Heart left ventricle (tissue), 16 donors: Measurements from ENCODE around the gene XRN2. TPM values are rescaled to one million over a fixed set of nuclear protein-coding genes. Genes with fewer than 3 reads are reported as not detected.
"Not testable (repeated sequence)": the region's sequence is repeated elsewhere in the genome, so short reads cannot be mapped to it uniquely, and the experiment has no call there.

Source experiments
- ATAC-seq, 4 donors: fragments of 200-7000 bp; cut with Tn5 transposase; one replicate each; pipeline ENCODE4 v1.9.1; 2020 to 2022; ENCODE audit warnings: moderate library complexity in 4 of 4, mild to moderate bottlenecking in 3 of 4, moderate number of reproducible peaks in 1 of 4
- DNase-seq, 5 donors: peaks; one replicate each; pipeline ENCODE4 v3.0.0-alpha.2; 2020
- H3K27ac ChIP-seq, 12 donors: fragments of 200-600 bp; sonication (generic) in 4 of 12; one replicate each; pipeline versions ENCODE4 v1.5.0 to v1.8.0; 2016 to 2022; ENCODE audit warnings: mild to moderate bottlenecking in 2 of 12
- H3K27me3 ChIP-seq, 9 donors: fragments of 200-600 bp; sonication (generic) in 2 of 9; one replicate each; pipeline versions ENCODE4 v1.5.1 to v1.8.0; 2016 to 2022; ENCODE audit warnings: mild to moderate bottlenecking in 3 of 9
- H3K36me3 ChIP-seq, 9 donors: fragments of 200-600 bp; sonication (generic) in 2 of 9; one replicate each; pipeline versions ENCODE4 v1.5.0 to v1.8.0; 2018 to 2022; ENCODE audit warnings: mild to moderate bottlenecking in 2 of 9
- H3K4me1 ChIP-seq, 12 donors: fragments of 200-600 bp; sonication (generic) in 4 of 12; one replicate each; pipeline versions ENCODE4 v1.5.0 to v1.8.0; 2016 to 2022; ENCODE audit warnings: mild to moderate bottlenecking in 3 of 12
- H3K4me3 ChIP-seq, 12 donors: fragments of 200-600 bp; sonication (generic) in 4 of 12; one replicate each; pipeline versions ENCODE4 v1.5.0 to v1.8.0; 2017 to 2022; ENCODE audit warnings: mild to moderate bottlenecking in 9 of 12, moderate library complexity in 4 of 12
- H3K9me3 ChIP-seq, 12 donors: fragments of 200-600 bp; sonication (generic) in 4 of 12; one replicate each; pipeline versions ENCODE4 v1.5.0 to v1.8.0; 2016 to 2022; ENCODE audit warnings: mild to moderate bottlenecking in 1 of 12
- CTCF ChIP-seq, 12 donors: fragments of 200-600 bp; sonication (generic) in 4 of 12; IDR thresholded peaks; one replicate each; pipeline versions ENCODE4 v1.5.0 to v1.8.0; 2018 to 2022; ENCODE audit warnings: antibody characterized with exemption in 12 of 12, mild to moderate bottlenecking in 5 of 12
- POLR2A ChIP-seq, 2 donors: fragments of 450-650 bp; IDR thresholded peaks; one replicate each; pipeline ENCODE4 v1.6.1; 2017; ENCODE audit warnings: antibody characterized with exemption in 2 of 2, mild to moderate bottlenecking in 2 of 2, moderate library complexity in 2 of 2
- WGBS, 4 donors: extraction: QIAGEN DNeasy Blood & Tissue Kit in 2 of 4; methylation state at CpG; one replicate each; pipeline versions ENCODE4 v1.1.5 to v1.1.7; 2013 to 2018; 5-methylcytosine and 5-hydroxymethylcytosine counted together
- intact Hi-C, 10 donors: fragments of 100-400 bp; cut with DNase I; formaldehyde crosslinking; loops; one replicate each; pipeline versions ENCODE4 v1.11.1 to v1.14.2; 2022
- polyA plus RNA-seq, 2 donors: library from polyadenylated mRNA; stranded (reverse); fragments of 200-250 nt; gene quantifications; one replicate each; pipeline ENCODE4 v1.2.3, GENCODE V29; 2013
- total RNA-seq, 9 donors: library from RNA; depleted of rRNA in 2 of 9; stranded (reverse); fragments of >200 nt in 2 of 9; fragmentation: NEBNext Ultra II Directional in 3 of 9; extraction: Animal tissue kit (Norgen Biotek cat#: 25700) in 3 of 9; gene quantifications; one replicate each; pipeline versions ENCODE4 v1.1.0 to v1.2.4, GENCODE V29; 2016 to 2023
- donor health status: ischemic (EF 13 %, LVEDD 7.1; RV severe dilation, severe dysfunction).
- donor health status: healthy with polysubstance abuse.
- donor health status: DM: no; HTN: yes; CAD: no.
- donor health status: DM: no; HTN: no; CAD: no.
- donor health status: ischemic (EF 25% LVEDD 6.9; RV normal size, moderate dysfunction).
- donor health status: ischemic (EF 25% LVEDD 5.7; RV mildly dilated, moderate dysfunction).
- donor health status: healthy.
- donor health status: DM: yes; HTN: yes; CAD: no.
- donor health status: ischemic (EF 35%, LVEDD 5.7; RV mildly dilated, moderate dysfunction).
- donor health status: nonischemic (EF 11% LVEDD 7.7; RV severe dilation, severe dysfunction).
- donor health status: DM: yes; HTN: yes; CAD: no.
- donor health status: PGD.
- donor health status: ischemic (EF 29% LVEDD 5.4; RV normal size, mild dysfunction).
- donor health status: nonischemic (EF 23%, LVEDD 6.1; RV moderate dilation, normal function).

XRN2 gene
- total and polyA plus RNA-seq, 11 donors = 6.2 to 48.3 (median 33.2) TPM

GRCh38 chr20:21365771-21366170 is 62.6 kb downstream of the XRN2 start:
- TF ChIP-seq POLR2A (IDR thresholded peaks at IDR 0.05) (no peak), CTCF (IDR thresholded peaks at IDR 0.05) (no peak)
- no peak for ATAC-seq

GRCh38 chr20:21366273-21366672 is 63.1 kb downstream of the XRN2 start:
- H3K27ac ChIP-seq, H3K9me3 ChIP-seq, ATAC-seq, H3K27me3 ChIP-seq, H3K4me1 ChIP-seq, H3K4me3 ChIP-seq, intact Hi-C loops, DNase-seq: not testable (repeated sequence)
- H3K36me3 ChIP-seq = peaks cover 0 to 93% (median 77%) of the 10 kb centered on the region in 9 donors
- 86 to 92% (median 86%) methylated on average over 9 of the region's 9 CpGs for WGBS, 4 donors

More at GRCh38 chr20:21365771-21366170, 62.6 kb downstream of the XRN2 start:
- intact Hi-C loops = no loop called here
- no peak overlapping the region for H3K27ac ChIP-seq
- no peaks in the 10 kb centered on the region for H3K9me3 ChIP-seq
- WGBS, 4 donors = 98 to 99% (median 98%) methylated on average over 3 of the region's 3 CpGs
- H3K36me3 ChIP-seq = peaks cover 0 to 93% (median 74%) of the 10 kb centered on the region in 9 donors
- no peak for DNase-seq
- H3K4me1 ChIP-seq = peaks cover 0 to 13% (median 0%) of the 10 kb centered on the region in 12 donors
- no peak overlapping the region for H3K4me3 ChIP-seq
- H3K27me3 ChIP-seq = no peaks in the 10 kb centered on the region

GRCh38 chr20:21368791-21369190 is 65.7 kb downstream of the XRN2 start:
- intact Hi-C loops = no loop called here
- H3K4me3 ChIP-seq = no peak overlapping the region
- no peaks in the 10 kb centered on the region for H3K27me3 ChIP-seq
- no peak overlapping the region for H3K27ac ChIP-seq
- TF ChIP-seq POLR2A (IDR thresholded peaks at IDR 0.05) (no peak), CTCF (IDR thresholded peaks at IDR 0.05) (no peak)
- H3K9me3 ChIP-seq = no peaks in the 10 kb centered on the region
- 44 to 93% (median 48%) methylated on average over 2 of the region's 2 CpGs for WGBS, 4 donors
- DNase-seq (no peak), ATAC-seq (no peak)
- peaks cover 0 to 4% (median 0%) of the 10 kb centered on the region in 12 donors for H3K4me1 ChIP-seq
- peaks cover 0 to 82% (median 61%) of the 10 kb centered on the region in 9 donors for H3K36me3 ChIP-seq

GRCh38 chr20:21371193-21371592 is 68.1 kb downstream of the XRN2 start:
- H3K9me3 ChIP-seq = no peaks in the 10 kb centered on the region
- no peak for ATAC-seq
- no peak overlapping the region for H3K4me3 ChIP-seq
- DNase-seq = no peak
- H3K4me1 ChIP-seq = peaks cover 0 to 12% (median 0%) of the 10 kb centered on the region in 12 donors
- intact Hi-C loops = no loop called here
- no peak overlapping the region for H3K27ac ChIP-seq
- H3K36me3 ChIP-seq = peaks cover 0 to 66% (median 47%) of the 10 kb centered on the region in 9 donors
- no peaks in the 10 kb centered on the region for H3K27me3 ChIP-seq
- no peak for TF ChIP-seq CTCF (IDR thresholded peaks at IDR 0.05)
- TF ChIP-seq POLR2A (IDR thresholded peaks at IDR 0.05) = no peak
- 79 to 91% (median 84%) methylated on average over 1 of the region's 1 CpG for WGBS, 4 donors

- H3K36me3 ChIP-seq = peaks cover 0 to 60% (median 42%) of the 10 kb centered on the region in 9 donors
- peaks cover 0 to 12% (median 0%) of the 10 kb centered on the region in 12 donors for H3K4me1 ChIP-seq
- intact Hi-C loops = no loop called here
- ATAC-seq (no peak), DNase-seq (no peak)
- H3K4me3 ChIP-seq = no peak overlapping the region
- no peaks in the 10 kb centered on the region for H3K9me3 ChIP-seq
- no peak for TF ChIP-seq CTCF (IDR thresholded peaks at IDR 0.05)
- TF ChIP-seq POLR2A (IDR thresholded peaks at IDR 0.05) = no peak
- H3K27ac ChIP-seq = no peak overlapping the region
- 88 to 96% (median 91%) methylated on average over 2 of the region's 2 CpGs for WGBS, 4 donors
- H3K27me3 ChIP-seq = no peaks in the 10 kb centered on the region
Observed at GRCh38 chr20:21372016-21372415, 68.9 kb downstream of the XRN2 start.
